Measurements from ENCODE around the gene SIGLEC14. TPM values are rescaled to one million over a fixed set of nuclear protein-coding genes. Genes with fewer than 3 reads are reported as not detected.
"Not testable (repeated sequence)": the region's sequence is repeated elsewhere in the genome, so short reads cannot be mapped to it uniquely, and the experiment has no call there.

Gene SIGLEC14
- total RNA-seq, 1 donor from 2014 or later: 3.6 TPM

- not testable (repeated sequence) for DNase-seq (ENCODE audit: low spot score)
Observed at GRCh38 chr19:51675911-51676565, 29.4 kb upstream of the SIGLEC14 start.

- no peak for DNase-seq (ENCODE audit: low spot score)
Observed at GRCh38 chr19:51668216-51668615, 21.6 kb upstream of the SIGLEC14 start.

GRCh38 chr19:51664997-51665396 is 18.4 kb upstream of the SIGLEC14 start:
- no peak for DNase-seq (ENCODE audit: low spot score)

GRCh38 chr19:51664131-51664530 is 17.5 kb upstream of the SIGLEC14 start:
- no peak for DNase-seq (ENCODE audit: low spot score)

- DNase-seq (ENCODE audit: low spot score): no peak
Observed at GRCh38 chr19:51663650-51664049, 17.0 kb upstream of the SIGLEC14 start.

- peak; percentile 84 for DNase-seq (ENCODE audit: low spot score)
Observed at GRCh38 chr19:51660975-51661600, 14.5 kb upstream of the SIGLEC14 start.

GRCh38 chr19:51654783-51655182 is 8.2 kb upstream of the SIGLEC14 start:
- DNase-seq (ENCODE audit: low spot score): no peak

GRCh38 chr19:51653162-51653561 is 6.5 kb upstream of the SIGLEC14 start:
- DNase-seq (ENCODE audit: low spot score): no peak

GRCh38 chr19:51652266-51652665 is 5.6 kb upstream of the SIGLEC14 start:
- DNase-seq (ENCODE audit: low spot score): no peak

- no peak for DNase-seq (ENCODE audit: low spot score)
Observed at GRCh38 chr19:51651216-51651846, 4.7 kb upstream of the SIGLEC14 start.

- DNase-seq (ENCODE audit: low spot score): no peak
Observed at GRCh38 chr19:51647318-51647717, 693 bp upstream of the SIGLEC14 start.

- peak; percentile 9 for DNase-seq (ENCODE audit: low spot score)
Observed at GRCh38 chr19:51644636-51645271, 1.9 kb downstream of the SIGLEC14 start.

- DNase-seq (ENCODE audit: low spot score): no peak
Observed at GRCh38 chr19:51641648-51642047, 5.0 kb downstream of the SIGLEC14 start.

GRCh38 chr19:51640386-51640785 is 6.2 kb downstream of the SIGLEC14 start:
- no peak for DNase-seq (ENCODE audit: low spot score)

GRCh38 chr19:51639916-51640315 is 6.7 kb downstream of the SIGLEC14 start:
- DNase-seq (ENCODE audit: low spot score): no peak

GRCh38 chr19:51637362-51637978 is 9.2 kb downstream of the SIGLEC14 start:
- DNase-seq (ENCODE audit: low spot score): no peak

- peak; percentile 24 for DNase-seq (ENCODE audit: low spot score)
Observed at GRCh38 chr19:51632126-51632525, 14.5 kb downstream of the SIGLEC14 start.

- DNase-seq (ENCODE audit: low spot score): not testable (repeated sequence)
Observed at GRCh38 chr19:51630315-51630714, 16.3 kb downstream of the SIGLEC14 start, which contains the start of gene SIGLEC5. TSS of gene SIGLEC5 (minus strand) at chr19:51630401. CDS start at chr19:51630335, 66 bp downstream.

GRCh38 chr19:51628153-51628939 is 18.3 kb downstream of the SIGLEC14 start:
- DNase-seq (ENCODE audit: low spot score): no peak

- no peak for DNase-seq (ENCODE audit: low spot score)
Observed at GRCh38 chr19:51627491-51628138, 19.0 kb downstream of the SIGLEC14 start.

- no peak for DNase-seq (ENCODE audit: low spot score)
Observed at GRCh38 chr19:51626675-51627074, 19.9 kb downstream of the SIGLEC14 start.
